Body of pancreas (tissue), 4 donors: ENCODE measurements around the gene AGPAT4. TPM values are rescaled to one million over a fixed set of nuclear protein-coding genes. Genes with fewer than 3 reads are reported as not detected.

Experiments
- ATAC-seq: fragments of 150-250 bp; one replicate; pipeline ENCODE4 v1.9.1; 2016
- DNase-seq, 4 donors: peaks; one replicate each; pipeline ENCODE4 v3.0.0-alpha.2; 2019
- H3K27ac ChIP-seq, 4 donors: fragments of 200-600 bp; sonication (generic); 1 replicate in 3 of 4; 2 replicates in 1 of 4; pipeline versions ENCODE4 v1.5.1 to v1.6.1; 2016 to 2019; ENCODE audit warnings: mild to moderate bottlenecking in 1 of 4, mixed read lengths in 1 of 4, moderate library complexity in 1 of 4
- H3K27me3 ChIP-seq, 2 donors: fragments of 200-600 bp; sonication (generic); one replicate each; pipeline ENCODE4 v1.6.0; 2016; ENCODE audit warnings: mild to moderate bottlenecking in 1 of 2
- H3K36me3 ChIP-seq, 2 donors: fragments of 200-600 bp; sonication (generic); replicated peaks in 1 of 2; 2 replicates each; pipeline ENCODE4 v1.5.1; 2016; ENCODE audit warnings: low read depth in 2 of 2; ENCODE audit not compliant: insufficient read depth in 1 of 2
- H3K4me1 ChIP-seq: fragments of 200-600 bp; sonication (generic); one replicate; pipeline ENCODE4 v1.6.0; 2016
- H3K4me3 ChIP-seq, 2 donors: fragments of 200-600 bp; sonication (generic); 1 replicate in 1 of 2; 2 replicates in 1 of 2; pipeline ENCODE4 v1.5.1; 2016 to 2019
- H3K9me3 ChIP-seq, 3 donors: fragments of 200-600 bp; sonication (generic); 1 replicate in 2 of 3; 2 replicates in 1 of 3; pipeline ENCODE4 v1.5.1; 2016
- CTCF ChIP-seq, 7 experiments: fragments of 450-650 bp in 4 of 7; fragments of 200-600 bp in 3 of 7; sonication (generic) in 3 of 7; IDR thresholded peaks; one replicate each; pipeline ENCODE4 v1.5.1; 2016 to 2019; ENCODE audit warnings: antibody characterized with exemption in 7 of 7
- POLR2A ChIP-seq, 3 donors: fragments of 450-650 bp; IDR thresholded peaks; one replicate each; pipeline ENCODE4 v1.6.1; 2016; ENCODE audit warnings: antibody characterized with exemption in 3 of 3, mild to moderate bottlenecking in 2 of 3
- WGBS, 2 donors: methylation state at CpG; one replicate each; pipeline ENCODE4 v1.1.5; 2017; 5-methylcytosine and 5-hydroxymethylcytosine counted together
- intact Hi-C: fragments of 100-400 bp; cut with DNase I; formaldehyde crosslinking; loops from one replicate; pipeline ENCODE4 v1.15.1; 2023
- total RNA-seq, 2 donors: library from RNA; depleted of rRNA; stranded (reverse); fragments of >200 nt; gene quantifications; one replicate each; pipeline ENCODE4 v1.1.0, GENCODE V29; 2016

The AGPAT4 gene
- total RNA-seq, 2 donors from 2014 or later, result 1.3 to 2.6 TPM

GRCh38 chr6:161292650-161293281 is 18.9 kb upstream of the AGPAT4 start:
- ATAC-seq, result no peak

GRCh38 chr6:161292145-161292544 is 18.3 kb upstream of the AGPAT4 start:
- ATAC-seq (no peak), DNase-seq (no peak)
- TF ChIP-seq CTCF (IDR thresholded peaks at IDR 0.05) (no peak), POLR2A (IDR thresholded peaks at IDR 0.05) (no peak)
- no peaks in the 10 kb centered on the region for H3K9me3 ChIP-seq
- H3K27me3 ChIP-seq, result no peaks in the 10 kb centered on the region
- H3K4me1 ChIP-seq, result no peaks in the 10 kb centered on the region
- H3K4me3 ChIP-seq, result no peak overlapping the region
- no peaks in the 10 kb centered on the region for H3K36me3 ChIP-seq
- intact Hi-C loops, result no loop called here
- WGBS, 2 donors, result 82 to 85% methylated on average over 6 of the region's 6 CpGs
- H3K27ac ChIP-seq, result no peak overlapping the region

More at GRCh38 chr6:161292650-161293281, 18.9 kb upstream of the AGPAT4 start:
- H3K36me3 ChIP-seq, result no peaks in the 10 kb centered on the region
- DNase-seq, result no peak
- TF ChIP-seq CTCF (IDR thresholded peaks at IDR 0.05), result no peak
- TF ChIP-seq POLR2A (IDR thresholded peaks at IDR 0.05), result no peak
- intact Hi-C loops, result no loop called here
- 76% methylated on average over 10 of the region's 10 CpGs for WGBS, 2 donors
- H3K27me3 ChIP-seq, result no peaks in the 10 kb centered on the region
- no peaks in the 10 kb centered on the region for H3K9me3 ChIP-seq
- no peaks in the 10 kb centered on the region for H3K4me1 ChIP-seq
- no peak overlapping the region for H3K4me3 ChIP-seq
- no peak overlapping the region for H3K27ac ChIP-seq

- H3K36me3 ChIP-seq, result no peaks in the 10 kb centered on the region
- ATAC-seq (no peak), DNase-seq (no peak)
- no peaks in the 10 kb centered on the region for H3K27me3 ChIP-seq
- H3K9me3 ChIP-seq, result no peaks in the 10 kb centered on the region
- no peak for TF ChIP-seq POLR2A (IDR thresholded peaks at IDR 0.05)
- TF ChIP-seq CTCF (IDR thresholded peaks at IDR 0.05), result no peak
- intact Hi-C loops, result no loop called here
- H3K27ac ChIP-seq, result no peak overlapping the region
- no peaks in the 10 kb centered on the region for H3K4me1 ChIP-seq
- 65 to 75% methylated on average over 3 of the region's 3 CpGs for WGBS, 2 donors
- no peak overlapping the region for H3K4me3 ChIP-seq
Measured at GRCh38 chr6:161290751-161291150, 16.9 kb upstream of the AGPAT4 start.

GRCh38 chr6:161284653-161285052 is 10.8 kb upstream of the AGPAT4 start:
- WGBS, 2 donors, result 81 to 82% methylated on average over 5 of the region's 5 CpGs
- intact Hi-C loops, result no loop called here
- ATAC-seq (no peak), DNase-seq (no peak)
- no peaks in the 10 kb centered on the region for H3K4me1 ChIP-seq
- H3K36me3 ChIP-seq, result no peaks in the 10 kb centered on the region
- TF ChIP-seq POLR2A (IDR thresholded peaks at IDR 0.05) (no peak), CTCF (IDR thresholded peaks at IDR 0.05) (no peak)
- H3K27ac ChIP-seq, result no peak overlapping the region
- H3K9me3 ChIP-seq, result no peaks in the 10 kb centered on the region
- H3K27me3 ChIP-seq, result no peaks in the 10 kb centered on the region
- no peak overlapping the region for H3K4me3 ChIP-seq

GRCh38 chr6:161281092-161281491 is 7.2 kb upstream of the AGPAT4 start:
- no peaks in the 10 kb centered on the region for H3K4me1 ChIP-seq
- H3K9me3 ChIP-seq, result no peaks in the 10 kb centered on the region
- 54 to 56% methylated on average over 5 of the region's 5 CpGs for WGBS, 2 donors
- no peak overlapping the region for H3K4me3 ChIP-seq
- ATAC-seq (no peak), DNase-seq (no peak)
- no peak for TF ChIP-seq CTCF (IDR thresholded peaks at IDR 0.05)
- no peak for TF ChIP-seq POLR2A (IDR thresholded peaks at IDR 0.05)
- intact Hi-C loops, result no loop called here
- no peak overlapping the region for H3K27ac ChIP-seq
- H3K27me3 ChIP-seq, result no peaks in the 10 kb centered on the region
- no peaks in the 10 kb centered on the region for H3K36me3 ChIP-seq
